Right atrium auricular region (tissue), 2 donors: Measurements from ENCODE around the gene RUNX2. TPM values are rescaled to one million over a fixed set of nuclear protein-coding genes. Genes with fewer than 3 reads are reported as not detected.
"Not testable (repeated sequence)": the region's sequence is repeated elsewhere in the genome, so short reads cannot be mapped to it uniquely, and the experiment has no call there.

Source experiments
- DNase-seq: peaks from one replicate; pipeline ENCODE4 v3.0.0-alpha.2; 2019; ENCODE audit warnings: low spot score
- H3K27ac ChIP-seq, 2 donors: fragments of 200-600 bp; sonication (generic); 1 replicate in 1 of 2; 2 replicates in 1 of 2; pipeline ENCODE4 v1.5.1; 2016 to 2019
- H3K27me3 ChIP-seq, 2 donors: fragments of 200-600 bp; sonication (generic); one replicate each; pipeline versions ENCODE4 v1.5.1 to v1.6.0; 2017 to 2019
- H3K36me3 ChIP-seq: fragments of 200-600 bp; sonication (generic); one replicate; pipeline ENCODE4 v1.5.1; 2016
- H3K4me1 ChIP-seq, 2 donors: fragments of 200-600 bp; sonication (generic); one replicate each; pipeline versions ENCODE4 v1.5.1 to v1.6.0; 2017 to 2019
- H3K4me3 ChIP-seq, 2 donors: fragments of 200-600 bp; sonication (generic); 1 replicate in 1 of 2; 2 replicates in 1 of 2; pipeline ENCODE4 v1.5.1; 2017 to 2019; ENCODE audit warnings: mild to moderate bottlenecking in 1 of 2, moderate library complexity in 1 of 2
- H3K9me3 ChIP-seq, 2 donors: fragments of 200-600 bp; sonication (generic); one replicate each; pipeline ENCODE4 v1.5.1; 2019
- CTCF ChIP-seq, 2 donors: fragments of 200-600 bp; sonication (generic); IDR thresholded peaks; one replicate each; pipeline ENCODE4 v1.5.1; 2019; ENCODE audit warnings: antibody characterized with exemption in 2 of 2
- total RNA-seq, 2 donors: library from RNA; depleted of rRNA; stranded (reverse); fragments of >200 nt; gene quantifications; one replicate each; pipeline ENCODE4 v1.1.0, GENCODE V29; 2016

Gene RUNX2
- total RNA-seq: under 1 TPM; 0.55 to 0.85 TPM

GRCh38 chr6:45327956-45328522 is at the start of gene RUNX2:
RUNX2 (plus strand) TSS chr6:45328330; CDS start chr6:45328727, 397 bp downstream.
- TF ChIP-seq CTCF (IDR thresholded peaks at IDR 0.05): no peak
- H3K4me3 ChIP-seq: no peak within 1 kb of the TSS
- no peak within 1 kb of the TSS for H3K27ac ChIP-seq

GRCh38 chr6:45278367-45278766 is 49.8 kb upstream of the RUNX2 start:
- Histone ChIP-seq H3K27me3 (no peaks in the 10 kb centered on the region), H3K4me3 (no peak overlapping the region), H3K9me3 (peaks cover 0 to 5% of the 10 kb centered on the region in 2 donors), H3K4me1 (no peaks in the 10 kb centered on the region), H3K36me3 (no peaks in the 10 kb centered on the region), H3K27ac (no peak overlapping the region)
- no peak for TF ChIP-seq CTCF (IDR thresholded peaks at IDR 0.05)
- DNase-seq: no peak

More at GRCh38 chr6:45327956-45328522, at the start of gene RUNX2:
- Histone ChIP-seq H3K27me3 (no peaks in the 10 kb centered on the region), H3K9me3 (no peaks in the 10 kb centered on the region), H3K36me3 (no peaks in the 10 kb centered on the region), H3K4me1 (no peaks in the 10 kb centered on the region)
- DNase-seq: no peak

- H3K4me1 ChIP-seq, DNase-seq, H3K36me3 ChIP-seq, H3K27ac ChIP-seq, H3K9me3 ChIP-seq, H3K4me3 ChIP-seq, H3K27me3 ChIP-seq: not testable (repeated sequence)
These were observed 41.4 kb upstream of the RUNX2 start for GRCh38 chr6:45286707-45287106.

GRCh38 chr6:45289751-45290514 is 38.2 kb upstream of the RUNX2 start:
- Histone ChIP-seq H3K4me1 (no peaks in the 10 kb centered on the region), H3K4me3 (no peak overlapping the region), H3K27ac (no peak overlapping the region), H3K9me3 (peaks cover 0 to 7% of the 10 kb centered on the region in 2 donors), H3K36me3 (no peaks in the 10 kb centered on the region), H3K27me3 (no peaks in the 10 kb centered on the region)
- DNase-seq: no peak
- no peak for TF ChIP-seq CTCF (IDR thresholded peaks at IDR 0.05)

- peaks cover 0 to 7% of the 10 kb centered on the region in 2 donors for H3K9me3 ChIP-seq
These were observed 34.8 kb upstream of the RUNX2 start for GRCh38 chr6:45293306-45293705.

GRCh38 chr6:45294065-45294701 is 33.9 kb upstream of the RUNX2 start:
- not testable (repeated sequence) for H3K27ac ChIP-seq, H3K9me3 ChIP-seq, H3K4me3 ChIP-seq, H3K27me3 ChIP-seq, DNase-seq, H3K36me3 ChIP-seq, H3K4me1 ChIP-seq

More at GRCh38 chr6:45293306-45293705, 34.8 kb upstream of the RUNX2 start:
- H3K4me3 ChIP-seq: no peak overlapping the region
- no peak overlapping the region for H3K27ac ChIP-seq
- no peaks in the 10 kb centered on the region for H3K36me3 ChIP-seq
- H3K4me1 ChIP-seq: no peaks in the 10 kb centered on the region
- H3K27me3 ChIP-seq: no peaks in the 10 kb centered on the region
- no peak for DNase-seq
- no peak for TF ChIP-seq CTCF (IDR thresholded peaks at IDR 0.05)
